Tibial nerve (tissue), 4 donors: ENCODE data around the gene RAPGEF5. TPM values are rescaled to one million over a fixed set of nuclear protein-coding genes. Genes with fewer than 3 reads are reported as not detected.

Experiments used
- DNase-seq, 2 donors: peaks; one replicate each; pipeline ENCODE4 v3.0.0-alpha.2; 2019; ENCODE audit warnings: low spot score in 2 of 2
- H3K27ac ChIP-seq, 4 donors: fragments of 200-600 bp; sonication (generic) in 3 of 4; one replicate each; pipeline ENCODE4 v1.5.1; 2017 to 2019; ENCODE audit warnings: mild to moderate bottlenecking in 1 of 4
- H3K27me3 ChIP-seq, 2 donors: fragments of 200-600 bp; sonication (generic) in 1 of 2; one replicate each; pipeline versions ENCODE4 v1.5.1 to v1.6.0; 2017 to 2019
- H3K36me3 ChIP-seq, 3 donors: fragments of 200-600 bp; sonication (generic); one replicate each; pipeline ENCODE4 v1.5.1; 2018 to 2019
- H3K4me1 ChIP-seq, 4 donors: fragments of 200-600 bp; sonication (generic) in 3 of 4; one replicate each; pipeline ENCODE4 v1.5.1; 2017 to 2019
- H3K4me3 ChIP-seq, 4 donors: fragments of 200-600 bp; sonication (generic) in 3 of 4; one replicate each; pipeline ENCODE4 v1.5.1; 2017 to 2019; ENCODE audit warnings: mild to moderate bottlenecking in 1 of 4, moderate library complexity in 1 of 4
- H3K9me3 ChIP-seq, 4 donors: fragments of 200-600 bp; sonication (generic) in 3 of 4; one replicate each; pipeline ENCODE4 v1.5.1; 2017 to 2019
- CTCF ChIP-seq, 5 experiments: fragments of 200-600 bp in 3 of 5; fragments of 450-650 bp in 2 of 5; sonication (generic) in 3 of 5; IDR thresholded peaks; one replicate each; pipeline ENCODE4 v1.5.1; 2016 to 2019; ENCODE audit warnings: antibody characterized with exemption in 5 of 5, mild to moderate bottlenecking in 3 of 5, moderate library complexity in 2 of 5
- EP300 ChIP-seq, 2 donors: sonication (generic); formaldehyde crosslinking; IDR thresholded peaks; one replicate each; pipeline ENCODE4 v1.6.1; 2017; ENCODE audit warnings: antibody characterized with exemption in 2 of 2, mild to moderate bottlenecking in 1 of 2
- POLR2A ChIP-seq, 2 donors: fragments of 450-650 bp; IDR thresholded peaks; one replicate each; pipeline ENCODE4 v1.6.1; 2017; ENCODE audit warnings: antibody characterized with exemption in 2 of 2, mild to moderate bottlenecking in 2 of 2, moderate library complexity in 2 of 2
- WGBS, 2 donors: methylation state at CpG; one replicate each; pipeline ENCODE4 v1.1.5; 2018; 5-methylcytosine and 5-hydroxymethylcytosine counted together
- total RNA-seq, 4 donors: library from RNA; depleted of rRNA; stranded (reverse); fragments of >200 nt; gene quantifications; one replicate each; pipeline ENCODE4 v1.1.0, GENCODE V29; 2016

RAPGEF5 gene
- total RNA-seq, 4 donors from 2014 or later = 63.3 to 121 (median 76.9) TPM

GRCh38 chr7:22400936-22401553, 44.1 kb upstream of the RAPGEF5 start:
- Histone ChIP-seq H3K27me3 (no peaks in the 10 kb centered on the region), H3K9me3 (no peaks in the 10 kb centered on the region), H3K4me1 (no peaks in the 10 kb centered on the region), H3K27ac (no peak overlapping the region), H3K4me3 (no peak overlapping the region), H3K36me3 (no peaks in the 10 kb centered on the region)
- WGBS, 2 donors = 94 to 98% methylated on average over 3 of the region's 3 CpGs
- DNase-seq = no peak
- TF ChIP-seq EP300 (IDR thresholded peaks at IDR 0.05) (no peak), POLR2A (IDR thresholded peaks at IDR 0.05) (no peak), CTCF (IDR thresholded peaks at IDR 0.05) (no peak)

- H3K27me3 ChIP-seq = no peaks in the 10 kb centered on the region
- H3K4me1 ChIP-seq = no peaks in the 10 kb centered on the region
- no peaks in the 10 kb centered on the region for H3K9me3 ChIP-seq
- H3K36me3 ChIP-seq = no peaks in the 10 kb centered on the region
- 72 to 75% methylated on average over 10 of the region's 10 CpGs for WGBS, 2 donors
- H3K4me3 ChIP-seq = no peak overlapping the region
- DNase-seq = no peak
- TF ChIP-seq CTCF (IDR thresholded peaks at IDR 0.05) = no peak
- no peak for TF ChIP-seq POLR2A (IDR thresholded peaks at IDR 0.05)
- TF ChIP-seq EP300 (IDR thresholded peaks at IDR 0.05) = no peak
- no peak overlapping the region for H3K27ac ChIP-seq
Observed at GRCh38 chr7:22400150-22400814, 43.3 kb upstream of the RAPGEF5 start.

GRCh38 chr7:22399546-22399945, 42.6 kb upstream of the RAPGEF5 start:
- H3K9me3 ChIP-seq = no peaks in the 10 kb centered on the region
- 48 to 51% methylated on average over 2 of the region's 2 CpGs for WGBS, 2 donors
- no peak overlapping the region for H3K4me3 ChIP-seq
- no peaks in the 10 kb centered on the region for H3K36me3 ChIP-seq
- no peak overlapping the region for H3K27ac ChIP-seq
- no peaks in the 10 kb centered on the region for H3K4me1 ChIP-seq
- no peak for DNase-seq
- TF ChIP-seq CTCF (IDR thresholded peaks at IDR 0.05) (no peak), POLR2A (IDR thresholded peaks at IDR 0.05) (no peak), EP300 (IDR thresholded peaks at IDR 0.05) (no peak)
- H3K27me3 ChIP-seq = no peaks in the 10 kb centered on the region

- H3K27me3 ChIP-seq = no peaks in the 10 kb centered on the region
- no peak overlapping the region for H3K27ac ChIP-seq
- no peak for DNase-seq
- no peaks in the 10 kb centered on the region for H3K36me3 ChIP-seq
- H3K4me1 ChIP-seq = no peaks in the 10 kb centered on the region
- no peak overlapping the region for H3K4me3 ChIP-seq
- TF ChIP-seq POLR2A (IDR thresholded peaks at IDR 0.05) (no peak), EP300 (IDR thresholded peaks at IDR 0.05) (no peak), CTCF (IDR thresholded peaks at IDR 0.05) (no peak)
- no peaks in the 10 kb centered on the region for H3K9me3 ChIP-seq
Observed at GRCh38 chr7:22399091-22399490, 42.1 kb upstream of the RAPGEF5 start.

GRCh38 chr7:22397981-22398380, 41.0 kb upstream of the RAPGEF5 start:
- Histone ChIP-seq H3K27ac (no peak overlapping the region), H3K36me3 (no peaks in the 10 kb centered on the region), H3K27me3 (no peaks in the 10 kb centered on the region), H3K4me3 (no peak overlapping the region), H3K9me3 (no peaks in the 10 kb centered on the region), H3K4me1 (no peaks in the 10 kb centered on the region)
- DNase-seq = no peak
- TF ChIP-seq EP300 (IDR thresholded peaks at IDR 0.05) = no peak
- TF ChIP-seq POLR2A (IDR thresholded peaks at IDR 0.05) = no peak
- TF ChIP-seq CTCF (IDR thresholded peaks at IDR 0.05) = no peak
- WGBS, 2 donors = 58 to 69% methylated on average over 5 of the region's 5 CpGs
